Measurements from ENCODE around the gene HTT.

GRCh38 chr4:3253808-3254207, 179.3 kb downstream of the HTT start:
- no peak for TF ChIP-seq EZH2 (IDR thresholded peaks at IDR 0.05; ENCODE audit: borderline replicate concordance, insufficient read depth, low read length, poor library complexity, severe bottlenecking)
- TF ChIP-seq CTCF (IDR thresholded peaks at IDR 0.05; ENCODE audit: poor library complexity, severe bottlenecking): no peak
